ENCODE measurements around the gene CCDC66. TPM values are rescaled to one million over a fixed set of nuclear protein-coding genes. Genes with fewer than 3 reads are reported as not detected.

The CCDC66 gene
- total and polyA plus RNA-seq, 2 of the 8 experiments (the other 6 are each of a cell fraction or from before 2014, with no cell fraction given): 9.6 to 29.3 TPM

DNA sequence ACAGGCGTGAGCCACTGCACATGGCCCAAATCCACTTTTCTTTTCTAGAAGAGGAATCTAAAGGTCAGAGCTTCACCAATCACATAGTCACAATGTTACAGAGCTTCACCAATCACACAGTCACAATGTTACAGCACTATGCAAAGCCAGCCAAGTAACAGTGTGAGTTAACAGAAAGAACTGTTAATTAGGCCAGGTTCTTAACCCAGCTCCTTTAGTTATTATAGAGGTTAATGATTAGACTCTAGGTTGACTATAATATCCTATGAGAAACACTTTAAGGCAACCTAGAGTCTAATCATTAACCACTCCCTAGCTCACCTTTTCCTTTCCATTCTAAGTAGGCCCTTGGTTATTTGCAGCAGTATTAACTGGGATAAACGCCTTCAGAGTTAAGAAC, 72.1 kb downstream of the CCDC66 start (continued):
- TF ChIP-seq RBBP5 (IDR thresholded peaks at IDR 0.05; ENCODE audit: borderline replicate concordance, low read depth, low read length): no peak
- no peak for TF ChIP-seq SIN3A (conservative IDR thresholded peaks at IDR 0.05 in 1 of 2, IDR thresholded peaks at IDR 0.05 in 1 of 2; ENCODE audit: low read depth in 1 of 2, low read length in 2 of 2)
- TF ChIP-seq ASH2L (IDR thresholded peaks at IDR 0.05; ENCODE audit: low read length): no peak
